KMS-11 (cell line): ENCODE results near the gene B3GAT1.

Source experiments
- H2AFZ ChIP-seq: fragments of 200-600 bp; sonication (generic); 2 replicates; pipeline ENCODE4 v1.6.1; 2016; ENCODE audit warnings: antibody characterized with exemption, mixed run types, low read depth
- H3K27ac ChIP-seq: fragments of 200-600 bp; sonication (generic); 2 replicates; pipeline ENCODE4 v1.6.1; 2016; ENCODE audit warnings: mild to moderate bottlenecking, mixed run types
- H3K27me3 ChIP-seq: fragments of 200-600 bp; sonication (generic); 2 replicates; pipeline ENCODE4 v1.6.1; 2017; ENCODE audit warnings: mild to moderate bottlenecking, low read depth, mixed run types, moderate library complexity; ENCODE audit not compliant: insufficient read depth
- H3K36me3 ChIP-seq: fragments of 200-600 bp; sonication (generic); 2 replicates; pipeline ENCODE4 v1.6.1; 2017; ENCODE audit warnings: mild to moderate bottlenecking, mixed run types; ENCODE audit not compliant: insufficient read depth
- H3K4me1 ChIP-seq: fragments of 200-600 bp; sonication (generic); 2 replicates; pipeline ENCODE4 v1.6.1; 2016; ENCODE audit warnings: mild to moderate bottlenecking, low read depth, mixed run types; ENCODE audit not compliant: poor library complexity, severe bottlenecking
- H3K4me2 ChIP-seq: fragments of 200-600 bp; sonication (generic); 2 replicates; pipeline ENCODE4 v1.7.0; 2016; ENCODE audit warnings: mild to moderate bottlenecking, mixed run types
- H3K4me3 ChIP-seq: fragments of 200-600 bp; sonication (generic); IDR thresholded peaks from 2 replicates; pipeline ENCODE4 v1.6.1; 2017; ENCODE audit warnings: low read depth, low read length, mixed read lengths; ENCODE audit not compliant: insufficient read depth
- H3K79me2 ChIP-seq: fragments of 200-600 bp; sonication (generic); 2 replicates; pipeline ENCODE4 v1.6.1; 2016; ENCODE audit warnings: low read depth, mixed run types; ENCODE audit not compliant: insufficient read depth
- H3K9ac ChIP-seq: fragments of 200-600 bp; sonication (generic); 2 replicates; pipeline ENCODE4 v1.6.1; 2016; ENCODE audit warnings: mild to moderate bottlenecking, mixed run types
- H4K20me1 ChIP-seq: fragments of 200-600 bp; sonication (generic); 2 replicates; pipeline ENCODE4 v1.6.1; 2016; ENCODE audit warnings: mild to moderate bottlenecking, mixed run types; ENCODE audit not compliant: insufficient read depth
- TF ChIP-seq, protein P1 (sequence below): fragments of 200-600 bp; sonication (generic); conservative IDR thresholded peaks from 2 replicates; pipeline ENCODE4 v1.6.1; 2017; ENCODE audit warnings: low read depth, mild to moderate bottlenecking, antibody characterized with exemption, low read length, moderate library complexity, mixed read lengths

B3GAT1 gene

DNA sequence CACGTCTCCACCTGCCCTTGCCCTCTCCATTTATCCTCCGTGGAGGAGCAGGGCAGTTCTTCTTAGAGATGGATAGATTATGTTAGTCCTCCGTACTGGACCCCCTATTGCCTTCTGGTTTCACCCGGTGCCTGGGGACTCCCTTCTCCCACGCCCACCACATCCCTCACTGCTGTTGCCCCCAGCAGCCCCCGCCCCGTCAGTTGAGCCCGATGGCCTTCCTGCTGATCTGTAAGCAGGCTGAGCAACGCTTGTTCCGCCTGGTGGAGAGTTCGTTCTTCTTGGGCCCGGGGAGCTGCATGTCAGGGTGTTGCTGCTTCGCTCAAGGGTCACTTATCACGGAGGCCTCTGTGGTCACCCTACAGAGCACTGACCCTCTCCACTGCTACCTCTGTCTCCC is 34.2 kb downstream of the B3GAT1 start:
- H3K4me2 ChIP-seq: no peak overlapping the region
- no peaks in the 10 kb centered on the region for H3K27me3 ChIP-seq
- H3K9ac ChIP-seq: no peak overlapping the region
- H3K27ac ChIP-seq: no peak overlapping the region
- H3K79me2 ChIP-seq: no peaks in the 10 kb centered on the region
- H4K20me1 ChIP-seq: no peaks in the 10 kb centered on the region
- H3K4me1 ChIP-seq: no peaks in the 10 kb centered on the region
- TF ChIP-seq, protein P1, sequence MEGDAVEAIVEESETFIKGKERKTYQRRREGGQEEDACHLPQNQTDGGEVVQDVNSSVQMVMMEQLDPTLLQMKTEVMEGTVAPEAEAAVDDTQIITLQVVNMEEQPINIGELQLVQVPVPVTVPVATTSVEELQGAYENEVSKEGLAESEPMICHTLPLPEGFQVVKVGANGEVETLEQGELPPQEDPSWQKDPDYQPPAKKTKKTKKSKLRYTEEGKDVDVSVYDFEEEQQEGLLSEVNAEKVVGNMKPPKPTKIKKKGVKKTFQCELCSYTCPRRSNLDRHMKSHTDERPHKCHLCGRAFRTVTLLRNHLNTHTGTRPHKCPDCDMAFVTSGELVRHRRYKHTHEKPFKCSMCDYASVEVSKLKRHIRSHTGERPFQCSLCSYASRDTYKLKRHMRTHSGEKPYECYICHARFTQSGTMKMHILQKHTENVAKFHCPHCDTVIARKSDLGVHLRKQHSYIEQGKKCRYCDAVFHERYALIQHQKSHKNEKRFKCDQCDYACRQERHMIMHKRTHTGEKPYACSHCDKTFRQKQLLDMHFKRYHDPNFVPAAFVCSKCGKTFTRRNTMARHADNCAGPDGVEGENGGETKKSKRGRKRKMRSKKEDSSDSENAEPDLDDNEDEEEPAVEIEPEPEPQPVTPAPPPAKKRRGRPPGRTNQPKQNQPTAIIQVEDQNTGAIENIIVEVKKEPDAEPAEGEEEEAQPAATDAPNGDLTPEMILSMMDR: no peak
- H3K36me3 ChIP-seq: no peaks in the 10 kb centered on the region
- no peak overlapping the region for H3K4me3 ChIP-seq
- H2AFZ ChIP-seq: no peak overlapping the region

DNA sequence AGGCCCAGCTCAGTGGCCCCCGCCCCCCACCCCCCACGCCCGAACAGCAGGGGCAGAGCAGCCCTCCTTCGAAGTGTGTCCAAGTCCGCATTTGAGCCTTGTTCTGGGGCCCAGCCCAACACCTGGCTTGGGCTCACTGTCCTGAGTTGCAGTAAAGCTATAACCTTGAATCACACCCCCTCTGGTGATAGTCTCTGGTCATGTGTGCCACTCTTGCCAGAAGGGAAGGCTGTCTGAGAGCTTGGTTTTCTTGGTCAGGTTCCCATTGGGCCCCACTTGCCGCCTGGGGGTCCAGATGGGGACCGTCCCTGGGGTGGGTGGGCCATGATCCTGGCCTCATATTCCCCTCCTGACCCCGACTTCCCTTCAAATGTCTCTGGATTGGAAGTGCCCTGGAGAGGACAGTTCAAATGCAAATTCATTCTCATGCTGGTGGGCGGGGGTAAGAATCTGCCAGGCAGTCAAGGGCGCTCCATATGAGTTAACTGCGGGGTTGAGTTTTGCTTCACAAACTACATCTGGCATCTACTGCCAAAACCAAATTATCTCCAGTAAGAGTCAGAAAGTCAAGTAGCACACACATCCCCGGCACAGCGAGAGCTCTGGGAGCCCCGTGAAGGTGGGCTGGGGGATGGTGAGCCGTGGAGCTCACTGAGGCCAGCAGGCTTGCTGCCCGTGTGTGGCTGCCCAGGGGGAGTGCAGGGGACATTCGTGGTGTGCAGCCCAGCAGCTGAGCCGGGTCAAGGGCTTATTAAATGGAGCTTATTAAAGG is 35.7 kb downstream of the B3GAT1 start:
- TF ChIP-seq, protein P1: no peak
- Histone ChIP-seq H3K36me3 (no peaks in the 10 kb centered on the region), H2AFZ (no peak overlapping the region), H3K9ac (no peak overlapping the region), H3K4me3 (no peak overlapping the region), H3K4me2 (no peak overlapping the region), H3K4me1 (no peaks in the 10 kb centered on the region), H4K20me1 (no peaks in the 10 kb centered on the region), H3K79me2 (no peaks in the 10 kb centered on the region), H3K27me3 (no peaks in the 10 kb centered on the region), H3K27ac (no peak overlapping the region)

DNA sequence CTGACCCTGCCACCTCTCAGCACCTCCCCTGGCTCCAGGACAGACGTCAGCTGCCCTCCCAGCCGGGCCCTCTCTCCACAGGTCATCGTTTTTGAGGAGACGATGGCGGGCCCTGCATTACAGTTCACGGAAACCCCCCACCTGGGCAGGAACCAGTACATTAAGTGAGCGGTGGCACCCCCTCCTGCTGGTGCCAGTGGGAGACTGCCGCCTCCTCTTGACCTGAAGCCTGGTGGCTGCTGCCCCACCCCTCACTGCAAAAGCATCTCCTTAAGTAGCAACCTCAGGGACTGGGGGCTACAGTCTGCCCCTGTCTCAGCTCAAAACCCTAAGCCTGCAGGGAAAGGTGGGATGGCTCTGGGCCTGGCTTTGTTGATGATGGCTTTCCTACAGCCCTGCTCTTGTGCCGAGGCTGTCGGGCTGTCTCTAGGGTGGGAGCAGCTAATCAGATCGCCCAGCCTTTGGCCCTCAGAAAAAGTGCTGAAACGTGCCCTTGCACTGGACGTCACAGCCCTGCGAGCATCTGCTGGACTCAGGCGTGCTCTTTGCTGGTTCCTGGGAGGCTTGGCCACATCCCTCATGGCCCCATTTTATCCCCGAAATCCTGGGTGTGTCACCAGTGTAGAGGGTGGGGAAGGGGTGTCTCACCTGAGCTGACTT is 37.0 kb downstream of the B3GAT1 start:
- no peak overlapping the region for H2AFZ ChIP-seq
- H3K36me3 ChIP-seq: no peaks in the 10 kb centered on the region
- TF ChIP-seq, protein P1: no peak
- H4K20me1 ChIP-seq: no peaks in the 10 kb centered on the region
- no peak overlapping the region for H3K4me2 ChIP-seq
- H3K9ac ChIP-seq: no peak overlapping the region
- H3K4me1 ChIP-seq: no peaks in the 10 kb centered on the region
- no peaks in the 10 kb centered on the region for H3K27me3 ChIP-seq
- no peak overlapping the region for H3K27ac ChIP-seq
- H3K79me2 ChIP-seq: no peaks in the 10 kb centered on the region
- no peak overlapping the region for H3K4me3 ChIP-seq

DNA sequence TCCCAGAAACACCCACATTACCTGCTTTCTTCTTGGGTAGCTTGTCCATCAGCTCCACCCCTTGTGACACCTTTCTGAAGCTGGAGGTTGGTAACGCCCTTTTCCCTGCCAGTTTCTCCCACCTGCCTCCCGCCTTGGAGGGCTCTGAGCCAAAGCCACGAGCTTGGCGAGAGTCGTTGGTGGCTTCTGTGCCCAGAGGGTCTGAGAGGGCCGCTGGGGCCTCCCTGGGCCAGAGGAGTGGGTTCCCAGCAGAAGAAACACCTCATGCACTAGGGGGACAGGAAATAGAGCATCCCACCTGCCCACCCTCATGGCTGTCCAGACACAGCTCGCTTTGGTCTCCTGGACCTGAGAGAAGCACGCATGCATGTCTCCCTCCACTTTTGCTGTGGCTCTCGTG is 37.9 kb downstream of the B3GAT1 start:
- Histone ChIP-seq H3K9ac (no peak overlapping the region), H2AFZ (no peak overlapping the region), H3K4me2 (no peak overlapping the region), H3K36me3 (no peaks in the 10 kb centered on the region), H3K4me3 (no peak overlapping the region), H3K79me2 (no peaks in the 10 kb centered on the region), H4K20me1 (no peaks in the 10 kb centered on the region), H3K4me1 (no peaks in the 10 kb centered on the region), H3K27ac (no peak overlapping the region), H3K27me3 (no peaks in the 10 kb centered on the region)
- TF ChIP-seq, protein P1: no peak
